RPMI7951 (cell line): ENCODE measurements around the gene DNMT1. TPM values are rescaled to one million over a fixed set of nuclear protein-coding genes. Genes with fewer than 3 reads are reported as not detected.

Experiments
- DNase-seq: peaks from one replicate; pipeline ENCODE4 v3.0.0-alpha.2; 2012; ENCODE audit warnings: low read depth
- total RNA-seq: library from RNA; depleted of rRNA; stranded (reverse); fragments of >200 nt; shearing (Covaris generic); gene quantifications from 2 replicates; pipeline ENCODE4 v1.2.3, GENCODE V29; 2014; rRNA removed

Gene DNMT1
- total RNA-seq, 1 experiment from 2014 or later: 100 TPM

DNA sequence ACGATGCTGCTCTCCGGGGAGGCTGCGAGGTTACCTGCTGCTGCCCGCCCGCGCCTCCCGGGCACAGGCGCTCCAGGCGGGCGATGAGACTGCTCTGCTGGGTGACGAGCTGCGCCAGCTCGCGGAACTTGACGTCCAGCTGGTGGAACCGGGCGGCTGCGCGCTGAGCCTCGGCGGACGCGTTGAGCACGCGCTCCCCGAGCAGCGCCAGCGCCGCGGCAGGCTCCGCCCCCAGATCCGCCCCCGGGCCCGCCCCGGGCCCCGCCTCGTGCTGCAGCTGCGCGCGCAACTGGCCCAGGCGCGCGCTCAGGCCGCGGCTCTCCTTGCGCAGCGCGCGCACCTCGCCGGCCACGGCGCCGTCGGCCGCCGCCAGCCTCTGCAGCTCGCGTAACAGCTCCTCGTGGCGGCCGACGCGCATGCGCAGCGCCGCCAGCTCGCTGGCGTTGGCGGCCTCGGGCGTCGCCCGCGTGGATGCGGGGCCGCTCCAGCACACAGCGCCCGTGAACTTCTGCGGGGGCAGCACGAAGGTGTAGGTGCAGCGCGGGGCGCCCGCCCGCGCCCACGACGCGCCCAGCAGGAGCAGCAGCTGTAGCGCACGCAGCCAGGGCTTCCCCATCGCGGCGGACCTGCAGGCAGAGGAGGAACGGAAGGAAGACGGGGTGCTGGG, 98.7 kb downstream of the DNMT1 start:
- peak; percentile 87 for DNase-seq

DNA sequence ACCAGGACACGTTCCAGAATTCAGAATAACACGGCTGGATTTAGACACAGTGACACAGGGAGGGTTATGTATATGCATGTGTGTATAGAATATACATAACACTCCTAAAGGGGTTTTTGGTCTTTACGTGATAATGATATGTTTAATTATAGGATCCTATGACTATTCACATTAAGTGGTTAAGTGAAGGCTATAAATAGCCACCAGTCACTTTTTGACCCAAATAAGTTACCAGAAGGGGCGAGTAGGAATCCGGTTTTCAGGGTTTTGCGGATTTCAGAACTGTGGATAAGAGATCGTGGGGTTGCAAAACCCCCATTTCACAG, 99.2 kb downstream of the DNMT1 start:
- DNase-seq: no peak

DNA sequence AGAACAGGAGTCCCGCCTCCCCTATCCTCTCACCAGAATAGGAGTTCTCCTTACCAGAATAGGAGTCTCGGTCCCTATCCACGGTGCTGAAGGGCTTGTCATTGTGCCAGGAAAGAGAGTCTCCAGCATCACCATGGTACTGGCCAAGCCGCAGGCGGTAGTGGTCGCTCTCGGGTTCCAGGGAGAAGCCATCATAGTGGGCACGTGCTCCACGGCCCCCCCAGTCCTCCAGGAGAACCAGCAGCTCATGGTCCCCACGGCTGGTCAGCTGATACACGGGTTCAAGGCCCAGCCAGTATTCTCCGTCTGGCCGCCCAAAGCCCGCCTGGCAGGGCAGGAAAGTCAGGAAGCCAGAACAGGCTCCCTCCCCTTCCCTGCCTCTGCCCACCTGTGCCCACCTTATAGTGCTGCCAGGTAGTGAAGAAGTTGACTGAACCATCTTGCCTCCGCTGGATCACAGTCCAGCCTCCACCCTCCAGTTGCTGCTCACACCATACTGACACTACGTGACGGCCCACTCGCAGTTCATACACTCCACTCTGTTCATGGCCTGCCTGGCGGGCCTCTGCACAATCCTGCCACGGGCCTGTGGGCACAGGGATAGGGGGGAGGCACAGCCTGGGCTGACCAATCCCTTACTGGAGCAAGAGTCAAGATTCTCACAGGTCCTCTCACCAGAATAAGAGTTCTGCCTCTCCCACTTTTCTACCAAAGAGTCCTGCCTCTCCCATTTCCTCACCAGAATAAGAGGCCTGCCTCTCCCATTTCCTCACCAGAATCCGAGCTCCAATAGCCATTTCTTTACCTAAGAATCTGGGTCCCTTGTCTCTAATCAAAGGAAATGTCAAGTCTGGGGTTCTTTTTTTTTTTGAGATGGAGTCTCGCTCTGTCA, 101.2 kb downstream of the DNMT1 start:
- DNase-seq: no peak

DNA sequence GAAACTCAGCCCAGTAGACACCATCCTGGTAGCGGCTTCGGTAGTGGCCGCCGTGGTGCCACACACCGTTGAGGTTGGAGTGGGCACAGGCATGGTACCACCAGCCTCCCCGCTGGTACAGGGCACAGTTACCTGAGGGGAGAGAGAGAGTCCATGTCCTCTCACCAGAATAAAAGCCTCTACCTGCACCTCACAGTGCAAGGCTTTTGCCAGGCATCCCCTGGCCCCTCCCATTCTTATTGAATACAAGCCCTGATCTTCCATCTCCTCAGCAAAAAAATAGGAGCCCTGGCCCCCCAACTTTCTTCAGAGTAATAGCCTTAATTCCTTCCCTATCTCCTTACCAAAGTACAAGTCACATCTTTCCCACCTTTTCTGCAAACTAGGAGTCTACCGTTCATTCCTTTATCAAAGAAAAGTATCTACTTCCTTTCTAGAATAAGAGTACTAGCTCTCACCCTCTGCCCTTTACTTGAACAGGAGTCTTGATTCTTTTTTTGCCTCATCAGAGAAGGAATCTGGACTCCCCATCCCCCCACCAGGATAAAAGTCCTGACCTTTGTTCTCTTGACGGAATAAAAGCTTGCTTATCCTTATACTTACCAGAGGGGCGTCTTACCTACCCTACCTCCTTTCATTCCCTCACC, 102.0 kb downstream of the DNMT1 start:
- DNase-seq: no peak

DNA sequence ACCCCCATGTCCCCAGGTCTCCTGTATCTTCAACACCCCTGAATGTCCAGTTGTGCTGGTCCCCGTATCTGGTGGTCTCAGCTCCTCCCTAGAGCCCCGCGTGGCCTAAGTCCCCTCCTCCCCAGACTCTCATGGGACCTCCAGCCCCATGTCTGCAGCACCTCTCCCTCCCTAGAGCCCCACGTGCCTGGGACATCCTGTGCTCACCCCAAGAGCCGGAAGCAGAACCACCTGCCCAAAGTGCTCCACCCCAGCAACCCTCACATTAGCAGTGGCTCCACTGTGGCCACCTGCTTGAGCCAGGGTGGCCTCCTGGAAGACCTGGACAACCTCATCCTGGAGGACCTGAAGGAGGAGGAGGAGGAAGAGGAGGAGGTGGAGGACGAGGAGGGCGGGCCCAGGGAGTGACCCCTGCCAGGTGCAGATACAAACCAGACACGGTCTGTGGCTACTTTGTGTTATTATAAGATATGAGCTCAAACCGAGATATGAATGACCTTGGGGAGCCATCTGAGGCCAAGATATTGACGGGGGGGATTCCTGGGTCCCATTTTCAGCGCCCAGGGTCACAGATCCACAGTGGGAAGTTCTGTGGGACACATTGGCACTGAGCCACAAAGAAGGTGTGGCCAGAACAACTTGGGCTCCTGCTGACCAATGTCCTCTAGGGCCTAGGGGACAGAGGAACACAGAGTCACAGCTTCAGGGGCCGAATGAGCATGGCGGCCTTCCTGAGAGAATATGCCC, 102.7 kb downstream of the DNMT1 start:
- DNase-seq: no peak

DNA sequence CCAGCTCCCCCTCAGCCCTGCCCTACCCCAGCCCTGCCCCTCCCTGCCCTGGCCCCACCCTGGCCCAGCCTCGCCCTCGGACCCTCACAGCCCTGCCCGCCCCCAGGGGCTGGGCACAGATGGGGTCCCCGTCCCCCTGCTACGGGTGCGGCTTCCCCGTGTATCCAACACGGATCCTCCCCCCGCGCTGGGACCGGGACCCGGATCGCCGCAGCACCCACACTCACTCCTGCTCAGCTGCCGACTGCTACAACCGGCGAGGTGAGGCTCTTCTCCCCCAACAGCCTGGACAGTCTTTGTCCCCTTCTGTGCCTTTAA, 103.4 kb downstream of the DNMT1 start:
- DNase-seq: no peak

DNA sequence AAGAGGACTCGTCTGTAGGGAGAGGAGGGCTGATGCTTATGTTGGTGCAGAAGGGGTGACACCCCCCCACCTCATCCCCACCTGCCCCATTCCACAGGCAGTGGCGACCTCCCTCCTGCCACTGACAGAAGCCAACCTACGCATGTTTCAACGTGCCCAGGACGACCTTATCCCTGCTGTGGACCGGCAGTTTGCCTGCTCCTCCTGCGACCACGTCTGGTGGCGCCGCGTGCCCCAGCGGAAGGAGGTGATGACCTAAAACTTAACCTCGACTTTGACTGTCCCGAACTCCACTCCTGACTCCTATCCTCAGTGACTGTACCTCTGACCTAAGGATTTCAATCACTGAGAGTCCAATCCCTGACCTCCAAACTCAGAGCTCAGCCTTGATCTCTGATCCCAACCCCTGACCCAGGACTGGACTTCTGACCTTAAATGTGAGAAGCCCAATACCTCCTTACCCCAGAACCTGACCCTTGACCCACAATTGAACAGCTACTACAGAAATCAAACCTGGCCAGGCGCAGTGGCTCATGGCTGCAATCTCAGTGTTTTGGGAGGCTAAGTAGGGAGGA, 104.9 kb downstream of the DNMT1 start:
- no peak for DNase-seq

DNA sequence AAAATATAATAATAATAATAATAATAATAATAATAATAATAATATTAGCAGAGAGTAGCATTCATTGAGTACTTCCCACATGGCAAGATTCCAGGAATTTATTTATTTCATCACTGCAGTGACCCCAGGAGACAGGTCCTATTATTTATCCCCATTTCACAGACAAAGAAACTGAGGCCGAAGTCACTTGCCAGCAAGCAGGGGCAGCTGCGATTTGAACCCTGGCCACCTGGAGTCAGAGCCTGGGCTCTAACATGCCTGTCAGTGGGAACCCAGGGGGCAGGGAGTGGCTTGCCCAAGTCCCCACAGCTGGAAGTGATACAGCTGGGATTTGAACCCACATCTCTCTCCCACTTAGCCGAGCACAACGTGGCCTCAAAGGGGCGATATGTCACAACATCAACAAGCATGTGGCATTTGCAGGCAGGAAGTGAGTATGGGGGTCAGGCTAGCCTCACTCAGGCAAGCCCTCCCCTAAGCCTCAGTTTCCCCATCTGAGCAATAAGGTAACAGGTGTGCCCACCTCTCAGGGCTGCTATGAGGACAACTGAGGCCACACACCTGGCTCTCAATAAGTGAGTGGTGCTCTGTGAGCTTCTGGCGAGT, 105.7 kb downstream of the DNMT1 start:
- DNase-seq: no peak

DNA sequence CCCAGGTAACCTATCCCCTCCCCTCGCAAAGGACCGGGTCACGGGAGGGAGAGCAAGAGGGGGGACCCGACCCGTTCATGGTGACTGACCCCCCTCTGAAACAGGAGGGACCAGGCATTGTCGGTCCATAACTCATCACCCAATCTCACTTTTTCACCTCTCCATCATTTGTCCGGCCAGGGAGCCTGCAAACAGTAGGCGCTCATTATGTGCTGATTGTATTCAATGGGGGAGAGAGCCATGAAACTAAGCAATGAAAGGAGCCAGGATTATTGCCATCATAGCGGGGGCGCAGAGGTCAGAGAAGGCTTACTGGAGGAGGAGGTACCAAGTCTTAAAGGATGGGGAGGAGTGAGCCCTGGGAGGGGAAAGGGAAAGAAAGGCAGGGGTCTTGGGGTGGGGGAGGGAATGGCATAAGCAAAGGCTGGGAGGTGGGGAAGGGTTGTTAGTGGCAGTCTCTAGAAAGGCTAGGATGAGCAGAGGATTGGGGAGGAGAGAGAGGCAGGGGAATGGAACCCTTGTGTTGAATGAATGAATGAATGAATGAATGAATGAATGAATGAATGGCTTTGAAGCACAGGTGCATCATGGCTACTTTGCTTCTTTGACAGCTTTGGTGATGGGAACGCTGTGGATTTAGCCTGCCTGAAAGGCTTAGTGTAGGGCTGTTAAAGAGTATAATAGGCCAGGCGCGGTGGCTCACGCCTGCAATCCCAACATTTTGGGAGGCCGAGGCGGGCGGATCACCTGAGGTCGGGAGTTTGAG, 107.3 kb downstream of the DNMT1 start:
- DNase-seq: no peak

DNA sequence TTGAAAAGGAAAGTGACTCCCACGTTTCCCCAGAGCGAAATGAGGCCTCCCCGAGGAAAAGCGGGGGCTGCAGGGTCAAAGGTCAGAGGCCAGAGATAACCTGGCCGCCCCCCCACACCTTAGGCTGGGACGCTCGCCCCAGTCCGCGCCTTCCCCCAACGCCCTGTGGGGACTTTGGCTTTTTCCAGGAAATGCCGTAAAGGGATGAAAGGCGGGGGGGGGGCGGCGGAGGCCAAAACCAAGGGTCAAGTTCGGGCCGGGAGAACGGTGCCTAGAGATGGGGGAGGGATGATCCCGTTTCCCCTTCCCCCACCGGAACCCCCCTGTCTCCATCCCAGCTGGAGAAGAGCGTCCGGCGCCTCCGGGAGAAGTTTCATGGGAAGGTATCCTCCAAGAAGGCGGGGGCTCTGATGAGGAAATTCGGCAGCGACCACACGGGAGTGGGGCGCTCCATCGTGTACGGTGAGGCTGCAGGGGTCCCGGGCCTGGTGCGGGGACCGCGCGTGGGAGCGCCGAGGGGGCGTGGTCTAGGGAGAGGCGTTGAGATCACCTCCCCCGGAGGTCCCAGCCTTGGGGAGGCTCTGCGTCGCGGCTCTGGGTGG, 108.1 kb downstream of the DNMT1 start:
- no peak for DNase-seq

DNA sequence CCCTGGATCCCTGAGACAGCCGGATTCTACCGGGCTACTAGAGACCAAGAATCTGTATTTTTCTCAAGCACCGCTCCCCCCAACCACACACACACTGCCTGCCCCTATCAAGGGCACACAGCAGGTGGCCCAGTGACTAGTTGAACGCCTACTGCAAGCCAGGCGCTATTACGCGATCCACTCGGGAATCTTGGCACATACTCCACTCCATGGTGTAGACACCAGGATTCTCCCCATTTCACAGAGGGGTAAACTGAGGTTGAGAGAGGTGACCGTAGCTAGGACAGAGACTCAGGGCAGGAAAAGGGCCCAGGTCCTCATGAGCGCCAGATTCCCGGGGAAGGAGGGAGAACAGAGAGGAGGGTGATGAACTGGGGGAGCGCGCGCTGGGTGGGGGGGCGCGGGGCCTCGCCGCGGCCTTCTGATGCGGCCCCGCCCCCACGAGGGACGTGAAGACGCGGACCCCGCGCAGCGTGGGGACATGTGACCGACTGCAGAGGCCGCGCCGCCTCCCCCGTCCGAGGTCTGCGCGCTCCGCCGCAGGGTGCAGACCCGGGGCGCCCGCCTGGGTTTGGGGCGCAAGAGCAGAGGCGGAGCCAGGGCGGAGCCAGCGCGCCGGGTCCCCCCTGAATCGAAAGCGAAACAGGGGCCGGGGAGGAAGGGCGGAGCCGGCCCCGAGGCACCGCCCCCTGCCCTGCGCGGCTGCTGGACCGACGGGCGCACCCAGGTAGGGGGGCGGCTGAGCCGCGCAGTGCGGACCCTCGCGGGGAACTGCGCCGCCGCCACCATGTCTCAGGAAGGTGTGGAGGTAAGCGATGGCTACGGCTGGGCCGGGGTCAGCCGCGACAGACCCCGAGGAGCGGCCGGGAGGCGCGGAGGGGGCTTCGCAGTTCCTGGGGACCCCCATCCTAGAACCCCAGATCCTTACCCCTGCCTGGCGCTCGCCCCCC, 108.8 kb downstream of the DNMT1 start, which contains the start of gene SHFL:
Gene SHFL, plus strand, starts transcription at position 677 of the 950 bp plus-strand sequence. Its CDS starts 111 bp downstream, at position 788.
- peak; percentile 69 for DNase-seq

DNA sequence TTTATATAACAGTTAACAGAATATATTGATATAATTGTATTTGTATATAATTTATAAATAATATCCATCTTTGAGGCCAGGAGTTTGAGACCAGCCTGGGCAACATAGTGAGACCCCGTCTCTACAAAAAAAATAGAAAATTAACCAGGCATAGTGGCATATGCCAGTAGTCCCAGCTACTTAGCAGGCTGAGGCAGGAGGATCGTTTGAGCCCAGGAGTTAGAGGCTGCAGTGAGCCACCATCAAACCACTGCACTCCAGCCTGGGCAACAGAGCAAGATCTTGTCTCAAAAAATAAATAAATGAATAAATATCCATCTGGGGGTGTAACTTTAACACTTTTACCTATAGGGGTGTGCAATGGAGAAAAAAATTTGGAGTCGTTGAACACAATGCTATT, 110.0 kb downstream of the DNMT1 start:
- no peak for DNase-seq

DNA sequence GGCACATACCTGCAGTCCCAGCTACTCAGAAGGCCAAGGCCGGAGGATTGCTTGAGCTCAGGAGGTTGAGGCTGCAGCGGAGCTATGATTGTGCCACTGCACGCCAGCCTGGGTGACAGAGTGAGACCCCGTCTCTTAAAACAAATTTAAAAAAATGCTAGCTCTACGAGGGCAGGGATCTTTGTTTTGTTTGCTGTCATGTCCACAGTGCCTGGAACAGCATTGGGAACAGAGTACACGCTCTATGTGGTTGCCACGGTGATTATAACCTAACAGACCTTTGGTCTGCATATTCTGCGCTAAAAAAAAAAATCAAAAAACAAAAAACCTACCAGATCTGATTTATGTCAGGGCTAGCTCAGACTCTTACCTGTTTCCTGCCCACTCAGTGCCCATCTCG, 110.8 kb downstream of the DNMT1 start:
- no peak for DNase-seq

Other genes starting within 250 kb of the DNMT1 start
- 3.0 and 4.8 TPM in 2 replicates for gene COL5A3, start 184.4 kb downstream of the DNMT1 start, total RNA-seq
- 0.12 TPM in 1 of 2 replicates, not detected in the other for gene RDH8, start 181.5 kb downstream of the DNMT1 start, total RNA-seq
- gene SHFL, start 108.6 kb downstream of the DNMT1 start, total RNA-seq: 15.6 and 21.9 TPM in 2 replicates
- gene ANGPTL6, start 92.3 kb downstream of the DNMT1 start, total RNA-seq: 0.98 TPM in 1 of 2 replicates, not detected in the other
- gene PPAN, start 88.6 kb downstream of the DNMT1 start, total RNA-seq: 17.8 and 19.3 TPM in 2 replicates
- 1.1 and 1.2 TPM in 2 replicates for gene P2RY11, start 83.3 kb downstream of the DNMT1 start, total RNA-seq
- 264 and 284 TPM in 2 replicates for gene EIF3G, start 75.1 kb downstream of the DNMT1 start, total RNA-seq
- 4.7 and 4.9 TPM in 2 replicates for gene S1PR2, start 36.4 kb upstream of the DNMT1 start, total RNA-seq
- gene MRPL4, start 57.3 kb upstream of the DNMT1 start, total RNA-seq: 57.6 and 71.7 TPM in 2 replicates
- 75.1 and 81.1 TPM in 2 replicates for gene ICAM1, start 76.2 kb upstream of the DNMT1 start, total RNA-seq
- gene ICAM4, start 92.0 kb upstream of the DNMT1 start, total RNA-seq: 0.24 and 0.39 TPM in 2 replicates
- 12.0 and 15.8 TPM in 2 replicates for gene ICAM5, start 95.0 kb upstream of the DNMT1 start, total RNA-seq
- 0.88 and 1.2 TPM in 2 replicates for gene ZGLP1, start 114.9 kb upstream of the DNMT1 start, total RNA-seq
- gene FDX2, start 121.1 kb upstream of the DNMT1 start, total RNA-seq: 33.0 and 50.1 TPM in 2 replicates
- 9.0 and 11.8 TPM in 2 replicates for gene RAVER1, start 138.6 kb upstream of the DNMT1 start, total RNA-seq
- 16.8 and 21.5 TPM in 2 replicates for gene ICAM3, start 144.7 kb upstream of the DNMT1 start, total RNA-seq
- 44.6 and 56.8 TPM in 2 replicates for gene TYK2, start 185.6 kb upstream of the DNMT1 start, total RNA-seq
- gene CDC37, start 208.6 kb upstream of the DNMT1 start, total RNA-seq: 89.3 and 107 TPM in 2 replicates
- gene PDE4A, start 225.6 kb upstream of the DNMT1 start, total RNA-seq: 1.3 and 2.0 TPM in 2 replicates